ENCODE measurements around the gene PCARE.
"Not testable (repeated sequence)": the region's sequence is repeated elsewhere in the genome, so short reads cannot be mapped to it uniquely, and the experiment has no call there.

DNA sequence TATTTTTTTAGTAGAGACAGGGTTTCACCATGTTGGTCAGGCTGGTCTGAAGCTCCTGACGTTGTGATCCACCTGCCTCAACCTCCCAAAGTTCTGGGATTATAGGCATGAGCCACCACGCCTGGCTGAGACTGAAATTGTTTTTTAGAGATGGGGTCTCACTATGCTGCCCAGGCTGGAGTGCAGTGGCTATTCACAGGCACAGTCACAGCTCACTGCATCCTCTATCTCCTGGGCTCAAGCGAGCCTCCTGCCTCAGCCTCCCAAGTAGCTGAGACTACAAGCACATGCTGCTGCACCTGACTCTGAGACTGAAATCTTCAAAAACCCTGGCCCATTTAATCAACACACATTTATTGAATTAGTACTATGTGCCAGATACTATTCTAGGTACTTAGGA is 33.2 kb upstream of the PCARE start:
- TF ChIP-seq, protein P1, sequence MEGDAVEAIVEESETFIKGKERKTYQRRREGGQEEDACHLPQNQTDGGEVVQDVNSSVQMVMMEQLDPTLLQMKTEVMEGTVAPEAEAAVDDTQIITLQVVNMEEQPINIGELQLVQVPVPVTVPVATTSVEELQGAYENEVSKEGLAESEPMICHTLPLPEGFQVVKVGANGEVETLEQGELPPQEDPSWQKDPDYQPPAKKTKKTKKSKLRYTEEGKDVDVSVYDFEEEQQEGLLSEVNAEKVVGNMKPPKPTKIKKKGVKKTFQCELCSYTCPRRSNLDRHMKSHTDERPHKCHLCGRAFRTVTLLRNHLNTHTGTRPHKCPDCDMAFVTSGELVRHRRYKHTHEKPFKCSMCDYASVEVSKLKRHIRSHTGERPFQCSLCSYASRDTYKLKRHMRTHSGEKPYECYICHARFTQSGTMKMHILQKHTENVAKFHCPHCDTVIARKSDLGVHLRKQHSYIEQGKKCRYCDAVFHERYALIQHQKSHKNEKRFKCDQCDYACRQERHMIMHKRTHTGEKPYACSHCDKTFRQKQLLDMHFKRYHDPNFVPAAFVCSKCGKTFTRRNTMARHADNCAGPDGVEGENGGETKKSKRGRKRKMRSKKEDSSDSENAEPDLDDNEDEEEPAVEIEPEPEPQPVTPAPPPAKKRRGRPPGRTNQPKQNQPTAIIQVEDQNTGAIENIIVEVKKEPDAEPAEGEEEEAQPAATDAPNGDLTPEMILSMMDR (conservative IDR thresholded peaks at IDR 0.05; ENCODE audit: low read depth in 2 of 2), result not testable (repeated sequence)
- TF ChIP-seq, protein P2, sequence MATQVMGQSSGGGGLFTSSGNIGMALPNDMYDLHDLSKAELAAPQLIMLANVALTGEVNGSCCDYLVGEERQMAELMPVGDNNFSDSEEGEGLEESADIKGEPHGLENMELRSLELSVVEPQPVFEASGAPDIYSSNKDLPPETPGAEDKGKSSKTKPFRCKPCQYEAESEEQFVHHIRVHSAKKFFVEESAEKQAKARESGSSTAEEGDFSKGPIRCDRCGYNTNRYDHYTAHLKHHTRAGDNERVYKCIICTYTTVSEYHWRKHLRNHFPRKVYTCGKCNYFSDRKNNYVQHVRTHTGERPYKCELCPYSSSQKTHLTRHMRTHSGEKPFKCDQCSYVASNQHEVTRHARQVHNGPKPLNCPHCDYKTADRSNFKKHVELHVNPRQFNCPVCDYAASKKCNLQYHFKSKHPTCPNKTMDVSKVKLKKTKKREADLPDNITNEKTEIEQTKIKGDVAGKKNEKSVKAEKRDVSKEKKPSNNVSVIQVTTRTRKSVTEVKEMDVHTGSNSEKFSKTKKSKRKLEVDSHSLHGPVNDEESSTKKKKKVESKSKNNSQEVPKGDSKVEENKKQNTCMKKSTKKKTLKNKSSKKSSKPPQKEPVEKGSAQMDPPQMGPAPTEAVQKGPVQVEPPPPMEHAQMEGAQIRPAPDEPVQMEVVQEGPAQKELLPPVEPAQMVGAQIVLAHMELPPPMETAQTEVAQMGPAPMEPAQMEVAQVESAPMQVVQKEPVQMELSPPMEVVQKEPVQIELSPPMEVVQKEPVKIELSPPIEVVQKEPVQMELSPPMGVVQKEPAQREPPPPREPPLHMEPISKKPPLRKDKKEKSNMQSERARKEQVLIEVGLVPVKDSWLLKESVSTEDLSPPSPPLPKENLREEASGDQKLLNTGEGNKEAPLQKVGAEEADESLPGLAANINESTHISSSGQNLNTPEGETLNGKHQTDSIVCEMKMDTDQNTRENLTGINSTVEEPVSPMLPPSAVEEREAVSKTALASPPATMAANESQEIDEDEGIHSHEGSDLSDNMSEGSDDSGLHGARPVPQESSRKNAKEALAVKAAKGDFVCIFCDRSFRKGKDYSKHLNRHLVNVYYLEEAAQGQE (IDR thresholded peaks at IDR 0.05; ENCODE audit: unreplicated experiment), result not testable (repeated sequence)
- not testable (repeated sequence) for TF ChIP-seq EZH2 (IDR thresholded peaks at IDR 0.05; ENCODE audit: low read depth, unreplicated experiment); POLR2AphosphoS5 (IDR thresholded peaks at IDR 0.05; ENCODE audit: low read depth); ZNF114 (CRISPR knock-in tag; IDR thresholded peaks at IDR 0.05); EZH2phosphoT487 (IDR thresholded peaks at IDR 0.05; ENCODE audit: unreplicated experiment); CREB1 (CRISPR knock-in tag; IDR thresholded peaks at IDR 0.05; ENCODE audit: low read depth); STAT1 (IDR thresholded peaks at IDR 0.05; ENCODE audit: unreplicated experiment)
